ENCODE data around the gene SYTL2. TPM values are rescaled to one million over a fixed set of nuclear protein-coding genes. Genes with fewer than 3 reads are reported as not detected.

The SYTL2 gene
- total RNA-seq, 1 experiment from 2014 or later, result 5.2 TPM

DNA sequence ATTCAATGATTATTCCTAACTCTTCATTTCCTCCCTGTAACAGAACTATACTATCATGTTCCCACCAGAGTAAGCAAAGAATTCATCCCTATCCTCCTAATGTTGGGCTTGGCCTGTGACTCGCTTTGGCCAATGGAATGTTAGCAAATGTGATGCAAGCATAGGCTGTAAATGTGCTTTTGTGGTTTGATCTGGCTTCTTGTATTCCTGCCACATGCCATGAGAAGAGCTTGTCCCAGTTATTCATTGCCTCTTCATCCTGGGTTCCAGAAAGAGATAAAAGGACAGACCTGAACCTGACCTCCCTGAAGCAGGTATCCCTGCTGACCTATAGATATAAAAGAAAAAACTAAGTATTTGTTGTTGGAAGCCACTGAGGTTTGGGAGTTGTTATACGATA is 51.0 kb downstream of the SYTL2 start:
- Histone ChIP-seq H3K56ac (ENCODE audit: insufficient read length, low read depth, low read length) (no peak overlapping the region), H3K23me2 (ENCODE audit: insufficient read length, low read depth, low read length, poor library complexity, severe bottlenecking) (no peaks in the 10 kb centered on the region), H3K9ac (ENCODE audit: extremely low read depth, insufficient read length, low read length) (no peak overlapping the region), H3K4ac (ENCODE audit: low read depth, low read length) (no peak overlapping the region), H3K27me3 (ENCODE audit: insufficient read depth, low read length) (no peaks in the 10 kb centered on the region), H3K4me1 (ENCODE audit: insufficient read depth, low read length) (peaks cover 2% of the 10 kb centered on the region; the same call in 1 of the 2 replicates), H3K79me1 (ENCODE audit: insufficient read depth, low read depth, low read length, poor library complexity, severe bottlenecking) (no peaks in the 10 kb centered on the region), H3K79me2 (ENCODE audit: insufficient read depth, low read length) (no peaks in the 10 kb centered on the region), H2BK120ac (ENCODE audit: low read depth, low read length, poor library complexity, severe bottlenecking) (no peak overlapping the region), H2BK12ac (ENCODE audit: insufficient read length, low read depth, low read length) (no peak overlapping the region), H4K91ac (ENCODE audit: insufficient read length, low read depth, low read length) (no peak overlapping the region), H3K9me3 (ENCODE audit: control insufficient read depth, low read depth, low read length) (no peaks in the 10 kb centered on the region), H3K4me2 (ENCODE audit: insufficient read depth, insufficient read length, low read length) (no peak overlapping the region), H4K20me1 (ENCODE audit: control insufficient read depth, insufficient read depth, insufficient read length) (no peaks in the 10 kb centered on the region), H3K23ac (ENCODE audit: insufficient read length, low read depth, low read length) (no peak overlapping the region), H3K14ac (ENCODE audit: insufficient read depth, low read length) (no peak overlapping the region), H3K18ac (ENCODE audit: insufficient read length, low read depth, low read length) (no peak overlapping the region), H4K8ac (replicated peaks; ENCODE audit: insufficient read length, low read depth, low read length) (no peak overlapping the region), H4K5ac (ENCODE audit: insufficient read length, low read depth, low read length) (no peak overlapping the region), H2BK15ac (ENCODE audit: low read depth, low read length) (no peak overlapping the region), H3T11ph (ENCODE audit: low read length) (no peak overlapping the region), H2BK20ac (ENCODE audit: low read depth, low read length, poor library complexity, severe bottlenecking) (no peak overlapping the region), H3K27ac (ENCODE audit: insufficient read length, low read depth, low read length) (no peak overlapping the region), H2AFZ (ENCODE audit: low read length) (no peak overlapping the region), H2BK5ac (ENCODE audit: insufficient read length, low read length) (no peak overlapping the region), H2AK5ac (ENCODE audit: insufficient read length, low read length) (no peak overlapping the region)
- Mint-ChIP-seq H3K4me1 (peaks cover 15 to 16% of the 10 kb centered on the region in 2 experiments), H3K27me3 (ENCODE audit: low read depth) (no peaks in the 10 kb centered on the region), H3K27ac (no peak overlapping the region), H3K4me3 (no peak overlapping the region), H3K36me3 (ENCODE audit: insufficient read depth in 1 of 3, low read depth in 3 of 3) (no peaks in the 10 kb centered on the region), H3K9me3 (no peaks in the 10 kb centered on the region; a peak in 1 of 5 replicates)
- TF ChIP-seq, protein P1, sequence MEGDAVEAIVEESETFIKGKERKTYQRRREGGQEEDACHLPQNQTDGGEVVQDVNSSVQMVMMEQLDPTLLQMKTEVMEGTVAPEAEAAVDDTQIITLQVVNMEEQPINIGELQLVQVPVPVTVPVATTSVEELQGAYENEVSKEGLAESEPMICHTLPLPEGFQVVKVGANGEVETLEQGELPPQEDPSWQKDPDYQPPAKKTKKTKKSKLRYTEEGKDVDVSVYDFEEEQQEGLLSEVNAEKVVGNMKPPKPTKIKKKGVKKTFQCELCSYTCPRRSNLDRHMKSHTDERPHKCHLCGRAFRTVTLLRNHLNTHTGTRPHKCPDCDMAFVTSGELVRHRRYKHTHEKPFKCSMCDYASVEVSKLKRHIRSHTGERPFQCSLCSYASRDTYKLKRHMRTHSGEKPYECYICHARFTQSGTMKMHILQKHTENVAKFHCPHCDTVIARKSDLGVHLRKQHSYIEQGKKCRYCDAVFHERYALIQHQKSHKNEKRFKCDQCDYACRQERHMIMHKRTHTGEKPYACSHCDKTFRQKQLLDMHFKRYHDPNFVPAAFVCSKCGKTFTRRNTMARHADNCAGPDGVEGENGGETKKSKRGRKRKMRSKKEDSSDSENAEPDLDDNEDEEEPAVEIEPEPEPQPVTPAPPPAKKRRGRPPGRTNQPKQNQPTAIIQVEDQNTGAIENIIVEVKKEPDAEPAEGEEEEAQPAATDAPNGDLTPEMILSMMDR (conservative IDR thresholded peaks at IDR 0.05), result no peak
- no peak for DNase-seq
- WGBS (ENCODE audit: extremely low coverage, insufficient read length, low lambda C conversion rate), result no CpG with 5 or more reads among the region's 2 CpGs
